RWPE2 (cell line): Measurements from ENCODE around the gene ARL15.

ENCODE experiments used
- ATAC-seq: fragments of 200-7000 bp; cut with Tn5 transposase; 3 replicates; pipeline ENCODE4 v1.9.1; 2021; ENCODE audit warnings: low read depth
- DNase-seq: peaks from one replicate; pipeline ENCODE4 v3.0.0-alpha.2; 2020; ENCODE audit warnings: low spot score
- H3K27ac ChIP-seq: fragments of 450-650 bp; 2 replicates; pipeline ENCODE4 v1.5.1; 2017; ENCODE audit warnings: mild to moderate bottlenecking; ENCODE audit not compliant: poor library complexity, severe bottlenecking
- H3K27me3 ChIP-seq: fragments of 250-450 bp; sonication (Bioruptor Pico); 2 replicates; pipeline ENCODE4 v1.5.1; 2021; ENCODE audit warnings: mild to moderate bottlenecking, moderate library complexity; ENCODE audit not compliant: insufficient read depth, poor library complexity, severe bottlenecking
- H3K36me3 ChIP-seq: fragments of 250-450 bp; sonication (Bioruptor Pico); 2 replicates; pipeline ENCODE4 v1.5.1; 2020; ENCODE audit warnings: low read depth, mild to moderate bottlenecking, moderate library complexity
- H3K4me1 ChIP-seq: fragments of 250-450 bp; sonication (Bioruptor Pico); 2 replicates; pipeline ENCODE4 v1.5.1; 2021; ENCODE audit warnings: mild to moderate bottlenecking, moderate library complexity; ENCODE audit not compliant: insufficient read depth, poor library complexity, severe bottlenecking
- H3K4me3 ChIP-seq: fragments of 250-450 bp; sonication (Bioruptor Pico); 2 replicates; pipeline ENCODE4 v1.5.1; 2021; ENCODE audit warnings: mild to moderate bottlenecking, moderate library complexity; ENCODE audit not compliant: severe bottlenecking
- H3K9me3 ChIP-seq: fragments of 250-450 bp; sonication (Bioruptor Pico); 2 replicates; pipeline ENCODE4 v1.5.1; 2021; ENCODE audit warnings: mild to moderate bottlenecking, moderate library complexity; ENCODE audit not compliant: severe bottlenecking
- TF ChIP-seq, protein P1 (sequence below): fragments of 450-650 bp; IDR thresholded peaks from one replicate; pipeline ENCODE4 v1.5.1; 2017; ENCODE audit warnings: mild to moderate bottlenecking, moderate library complexity; ENCODE audit not compliant: poor library complexity, severe bottlenecking

ARL15 gene

DNA sequence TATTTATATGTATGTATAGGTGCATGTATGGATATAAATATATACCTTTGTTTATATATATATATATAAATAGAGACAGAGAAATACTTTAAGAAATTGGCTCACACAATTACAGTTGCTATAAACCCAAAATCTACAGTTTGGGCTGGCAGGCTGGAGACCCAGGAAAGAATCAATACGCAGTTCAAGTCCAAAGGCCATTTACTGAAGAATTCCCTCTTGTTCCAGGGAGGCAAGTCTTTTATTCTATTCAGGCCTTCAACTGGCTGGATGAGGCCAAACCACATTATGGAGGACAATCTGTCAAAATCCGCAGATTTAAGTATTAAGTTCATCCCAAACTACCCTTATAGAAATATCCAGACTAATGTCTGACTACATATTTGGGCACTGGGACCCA, 144.7 kb downstream of the ARL15 start:
- Histone ChIP-seq H3K4me1 (no peaks in the 10 kb centered on the region), H3K4me3 (no peak overlapping the region), H3K9me3 (no peaks in the 10 kb centered on the region), H3K36me3 (no peaks in the 10 kb centered on the region), H3K27ac (no peak overlapping the region), H3K27me3 (no peaks in the 10 kb centered on the region)
- no peak for DNase-seq
- TF ChIP-seq, protein P1, sequence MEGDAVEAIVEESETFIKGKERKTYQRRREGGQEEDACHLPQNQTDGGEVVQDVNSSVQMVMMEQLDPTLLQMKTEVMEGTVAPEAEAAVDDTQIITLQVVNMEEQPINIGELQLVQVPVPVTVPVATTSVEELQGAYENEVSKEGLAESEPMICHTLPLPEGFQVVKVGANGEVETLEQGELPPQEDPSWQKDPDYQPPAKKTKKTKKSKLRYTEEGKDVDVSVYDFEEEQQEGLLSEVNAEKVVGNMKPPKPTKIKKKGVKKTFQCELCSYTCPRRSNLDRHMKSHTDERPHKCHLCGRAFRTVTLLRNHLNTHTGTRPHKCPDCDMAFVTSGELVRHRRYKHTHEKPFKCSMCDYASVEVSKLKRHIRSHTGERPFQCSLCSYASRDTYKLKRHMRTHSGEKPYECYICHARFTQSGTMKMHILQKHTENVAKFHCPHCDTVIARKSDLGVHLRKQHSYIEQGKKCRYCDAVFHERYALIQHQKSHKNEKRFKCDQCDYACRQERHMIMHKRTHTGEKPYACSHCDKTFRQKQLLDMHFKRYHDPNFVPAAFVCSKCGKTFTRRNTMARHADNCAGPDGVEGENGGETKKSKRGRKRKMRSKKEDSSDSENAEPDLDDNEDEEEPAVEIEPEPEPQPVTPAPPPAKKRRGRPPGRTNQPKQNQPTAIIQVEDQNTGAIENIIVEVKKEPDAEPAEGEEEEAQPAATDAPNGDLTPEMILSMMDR, result no peak
- no peak for ATAC-seq

- no peak for ATAC-seq
- DNase-seq, result no peak
- Histone ChIP-seq H3K4me3 (no peak overlapping the region), H3K27ac (no peak overlapping the region), H3K9me3 (no peaks in the 10 kb centered on the region), H3K36me3 (no peaks in the 10 kb centered on the region), H3K4me1 (no peaks in the 10 kb centered on the region), H3K27me3 (no peaks in the 10 kb centered on the region)
- TF ChIP-seq, protein P1, result no peak
These were observed 148.2 kb downstream of the ARL15 start for GRCh38 chr5:54162184-54162583.

GRCh38 chr5:54160329-54160728, 150.0 kb downstream of the ARL15 start:
- DNase-seq (no peak), ATAC-seq (no peak)
- H3K4me1 ChIP-seq, result no peaks in the 10 kb centered on the region
- no peak overlapping the region for H3K27ac ChIP-seq
- TF ChIP-seq, protein P1, result no peak
- no peaks in the 10 kb centered on the region for H3K9me3 ChIP-seq
- no peak overlapping the region for H3K4me3 ChIP-seq
- no peaks in the 10 kb centered on the region for H3K36me3 ChIP-seq
- no peaks in the 10 kb centered on the region for H3K27me3 ChIP-seq

DNA sequence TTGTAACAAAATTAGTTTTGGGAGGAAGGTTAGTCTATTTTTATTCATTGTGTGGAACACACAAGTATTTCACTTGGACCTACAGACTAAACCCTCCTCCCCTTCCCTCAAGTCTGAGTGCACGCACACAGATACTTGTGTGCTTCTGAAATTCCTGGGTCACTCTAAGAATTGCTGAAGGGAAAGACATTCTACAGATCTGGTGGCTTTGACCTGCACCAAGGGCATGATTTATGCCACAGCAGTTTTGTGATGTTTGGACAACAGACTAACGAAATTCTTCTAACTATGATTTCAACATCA, 150.5 kb downstream of the ARL15 start:
- no peaks in the 10 kb centered on the region for H3K4me1 ChIP-seq
- no peak overlapping the region for H3K27ac ChIP-seq
- H3K4me3 ChIP-seq, result no peak overlapping the region
- no peak for DNase-seq
- H3K36me3 ChIP-seq, result no peaks in the 10 kb centered on the region
- H3K27me3 ChIP-seq, result no peaks in the 10 kb centered on the region
- no peak for ATAC-seq
- TF ChIP-seq, protein P1, result no peak
- no peaks in the 10 kb centered on the region for H3K9me3 ChIP-seq

DNA sequence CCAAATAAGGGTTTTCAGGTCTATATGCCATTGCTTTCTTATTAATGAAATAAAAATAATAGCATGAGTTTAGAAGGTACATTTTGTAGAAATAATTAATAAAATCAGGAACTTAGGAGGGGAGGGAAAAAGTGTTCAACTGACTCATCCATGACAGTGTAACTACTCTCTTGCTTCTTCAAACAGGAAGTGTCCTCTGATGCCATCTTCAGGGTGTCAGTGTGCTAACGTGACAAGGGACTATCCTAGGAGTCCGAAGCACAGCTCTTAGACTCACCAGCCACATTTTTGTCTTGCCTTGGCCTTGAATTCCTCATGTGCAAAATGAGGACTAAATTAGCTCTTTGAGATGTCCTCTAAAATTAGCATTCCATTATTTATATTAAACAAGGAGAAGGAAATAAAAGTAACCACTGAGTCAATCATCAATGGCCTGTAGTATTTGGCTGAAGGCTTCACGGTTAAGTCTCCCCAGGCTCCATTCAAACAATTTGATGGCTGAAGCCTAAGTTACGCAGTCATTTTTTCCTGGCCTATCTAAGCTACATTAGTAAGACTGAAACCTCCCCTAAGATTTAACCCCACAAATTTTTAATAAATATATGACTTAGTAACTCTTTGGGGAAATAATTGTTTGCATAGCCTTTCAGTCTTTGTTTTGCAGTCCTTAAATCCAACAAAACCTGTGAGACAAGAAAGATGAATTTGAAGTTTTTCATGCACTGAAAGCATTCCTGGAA, 151.1 kb downstream of the ARL15 start:
- TF ChIP-seq, protein P1, result no peak
- no peak overlapping the region for H3K4me3 ChIP-seq
- H3K27ac ChIP-seq, result no peak overlapping the region
- DNase-seq, result no peak
- H3K4me1 ChIP-seq, result no peaks in the 10 kb centered on the region
- H3K27me3 ChIP-seq, result no peaks in the 10 kb centered on the region
- no peak; the same call in 2 of the 3 replicates for ATAC-seq
- no peaks in the 10 kb centered on the region for H3K36me3 ChIP-seq
- H3K9me3 ChIP-seq, result no peaks in the 10 kb centered on the region
